ENCODE results near the gene MEIS2.
A peak's percentile ranks its signal among the peaks of the same experiment; 100 is the strongest.

MEIS2 gene

GRCh38 chr15:36887214-36887961, 213.0 kb downstream of the MEIS2 start:
- DNase-seq, result peak in 1 of 2 experiments; percentile 54

- DNase-seq, result no peak
Measured at GRCh38 chr15:36886701-36887100, 213.6 kb downstream of the MEIS2 start.

- DNase-seq, result no peak
Measured at GRCh38 chr15:36886191-36886590, 214.2 kb downstream of the MEIS2 start.

GRCh38 chr15:36885771-36886170, 214.6 kb downstream of the MEIS2 start:
- DNase-seq, result no peak

GRCh38 chr15:36884936-36885635, 215.3 kb downstream of the MEIS2 start:
- DNase-seq, result no peak

- no peak for DNase-seq
Measured at GRCh38 chr15:36884518-36884875, 215.9 kb downstream of the MEIS2 start.

GRCh38 chr15:36883713-36884517, 216.4 kb downstream of the MEIS2 start:
- peak; percentile 81 to 97 for DNase-seq

- DNase-seq, result peak in 1 of 2 experiments; percentile 66
Measured at GRCh38 chr15:36882487-36883131, 217.7 kb downstream of the MEIS2 start.

GRCh38 chr15:36882056-36882455, 218.3 kb downstream of the MEIS2 start:
- DNase-seq, result no peak

GRCh38 chr15:36881516-36881915, 218.8 kb downstream of the MEIS2 start:
- DNase-seq, result no peak

- no peak for DNase-seq
Measured at GRCh38 chr15:36880913-36881460, 219.4 kb downstream of the MEIS2 start.

GRCh38 chr15:36880224-36880912, 220.0 kb downstream of the MEIS2 start:
- DNase-seq, result no peak

- DNase-seq, result no peak
Measured at GRCh38 chr15:36879568-36880222, 220.7 kb downstream of the MEIS2 start.

GRCh38 chr15:36878684-36879262, 221.6 kb downstream of the MEIS2 start:
- no peak for DNase-seq

- DNase-seq, result no peak
Measured at GRCh38 chr15:36877796-36878683, 222.3 kb downstream of the MEIS2 start.

GRCh38 chr15:36877294-36877693, 223.1 kb downstream of the MEIS2 start:
- DNase-seq, result no peak

GRCh38 chr15:36875740-36876334, 224.5 kb downstream of the MEIS2 start:
- peak; percentile 78 to 84 for DNase-seq

- no peak for DNase-seq
Measured at GRCh38 chr15:36874930-36875329, 225.4 kb downstream of the MEIS2 start.

- no peak for DNase-seq
Measured at GRCh38 chr15:36867436-36867835, 232.9 kb downstream of the MEIS2 start.

GRCh38 chr15:36866896-36867295, 233.5 kb downstream of the MEIS2 start:
- no peak for DNase-seq

Data from NCI-H526 (cell line).